Progenitor cell of endocrine pancreas (in vitro differentiated cells): Measurements from ENCODE around the gene TNN. TPM values are rescaled to one million over a fixed set of nuclear protein-coding genes. Genes with fewer than 3 reads are reported as not detected.

ENCODE experiments used
- DNase-seq: peaks from one replicate; pipeline ENCODE4 v3.0.0; 2021; ENCODE audit warnings: low spot score; ENCODE audit not compliant: unreplicated experiment
- H3K27ac Mint-ChIP-seq: 2 replicates; pipeline ENCODE4 v1.8.0; 2021; ENCODE audit warnings: mild to moderate bottlenecking, moderate library complexity, mixed read lengths
- H3K27me3 Mint-ChIP-seq: 2 replicates; pipeline ENCODE4 v1.8.0; 2021; ENCODE audit warnings: mixed read lengths
- H3K36me3 Mint-ChIP-seq: 2 replicates; pipeline ENCODE4 v1.8.0; 2022; ENCODE audit warnings: mixed read lengths; ENCODE audit not compliant: insufficient read depth
- H3K4me1 Mint-ChIP-seq: 2 replicates; pipeline ENCODE4 v1.8.0; 2021; ENCODE audit warnings: low read depth, mixed read lengths
- H3K4me3 Mint-ChIP-seq: 2 replicates; pipeline ENCODE4 v1.8.0; 2021; ENCODE audit warnings: low read depth, mild to moderate bottlenecking, moderate library complexity, mixed read lengths
- H3K9me3 Mint-ChIP-seq: 2 replicates; pipeline ENCODE4 v1.8.0; 2021; ENCODE audit warnings: low read depth, mixed read lengths
- total RNA-seq: library from RNA; stranded (reverse); gene quantifications from 2 replicates; pipeline ENCODE4 v1.2.1, GENCODE V29; 2021
- TF ChIP-seq, protein P1 (sequence below): fragments of 200-600 bp; sonication (generic); IDR thresholded peaks from one replicate; pipeline ENCODE4 v1.5.0; 2021; ENCODE audit warnings: antibody characterized with exemption, mild to moderate bottlenecking; ENCODE audit not compliant: unreplicated experiment

The TNN gene
- total RNA-seq, 1 donor from 2014 or later = 0.48 TPM

DNA sequence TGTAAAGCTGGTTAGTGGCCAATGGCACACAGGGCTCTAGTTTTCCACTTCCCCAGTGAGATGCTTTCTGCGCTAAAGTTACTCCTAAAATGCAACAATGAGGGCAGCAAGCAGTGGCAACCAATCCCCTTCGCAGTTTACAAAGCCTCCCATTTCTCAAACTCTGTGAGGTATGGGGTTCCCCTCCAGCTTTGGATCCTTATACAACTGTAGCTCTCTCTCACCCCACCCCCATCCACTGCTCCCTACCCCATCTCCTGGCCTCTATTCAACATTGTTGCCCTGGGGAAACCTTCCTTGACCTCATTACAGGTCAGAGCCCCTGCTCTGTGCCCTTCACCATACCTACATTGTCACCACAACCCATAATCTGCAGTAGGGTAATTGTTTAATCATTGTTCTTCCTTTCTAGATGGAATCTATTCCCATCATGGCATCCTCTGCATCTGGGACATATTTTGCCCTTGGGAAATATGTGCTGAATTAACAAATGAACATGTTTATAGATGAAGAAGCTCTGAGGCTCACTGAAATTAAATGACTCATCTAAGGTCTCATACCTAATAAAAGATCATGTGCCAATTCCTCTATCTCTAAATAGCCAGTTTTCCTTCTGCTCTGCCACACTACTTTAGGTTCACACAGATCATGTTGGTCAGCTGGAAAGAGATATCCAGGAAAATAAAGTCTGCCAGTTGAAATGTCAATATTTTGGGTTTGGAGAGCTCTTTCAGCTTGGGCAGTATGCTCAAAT is 112.4 kb downstream of the TNN start:
- no peaks in the 10 kb centered on the region for H3K4me1 Mint-ChIP-seq
- peaks cover 9% of the 10 kb centered on the region for H3K27me3 Mint-ChIP-seq

GRCh38 chr1:175182201-175182746 is 114.6 kb downstream of the TNN start:
- TF ChIP-seq, protein P1, sequence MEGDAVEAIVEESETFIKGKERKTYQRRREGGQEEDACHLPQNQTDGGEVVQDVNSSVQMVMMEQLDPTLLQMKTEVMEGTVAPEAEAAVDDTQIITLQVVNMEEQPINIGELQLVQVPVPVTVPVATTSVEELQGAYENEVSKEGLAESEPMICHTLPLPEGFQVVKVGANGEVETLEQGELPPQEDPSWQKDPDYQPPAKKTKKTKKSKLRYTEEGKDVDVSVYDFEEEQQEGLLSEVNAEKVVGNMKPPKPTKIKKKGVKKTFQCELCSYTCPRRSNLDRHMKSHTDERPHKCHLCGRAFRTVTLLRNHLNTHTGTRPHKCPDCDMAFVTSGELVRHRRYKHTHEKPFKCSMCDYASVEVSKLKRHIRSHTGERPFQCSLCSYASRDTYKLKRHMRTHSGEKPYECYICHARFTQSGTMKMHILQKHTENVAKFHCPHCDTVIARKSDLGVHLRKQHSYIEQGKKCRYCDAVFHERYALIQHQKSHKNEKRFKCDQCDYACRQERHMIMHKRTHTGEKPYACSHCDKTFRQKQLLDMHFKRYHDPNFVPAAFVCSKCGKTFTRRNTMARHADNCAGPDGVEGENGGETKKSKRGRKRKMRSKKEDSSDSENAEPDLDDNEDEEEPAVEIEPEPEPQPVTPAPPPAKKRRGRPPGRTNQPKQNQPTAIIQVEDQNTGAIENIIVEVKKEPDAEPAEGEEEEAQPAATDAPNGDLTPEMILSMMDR = no peak
- Mint-ChIP-seq H3K27ac (no peak overlapping the region), H3K36me3 (no peaks in the 10 kb centered on the region), H3K9me3 (no peaks in the 10 kb centered on the region), H3K27me3 (peaks cover 9% of the 10 kb centered on the region), H3K4me3 (no peak overlapping the region), H3K4me1 (no peaks in the 10 kb centered on the region)
- DNase-seq = no peak

More for the DNA sequence above, 112.4 kb downstream of the TNN start:
- Mint-ChIP-seq H3K36me3 (no peaks in the 10 kb centered on the region), H3K9me3 (no peaks in the 10 kb centered on the region), H3K4me3 (no peak overlapping the region), H3K27ac (no peak overlapping the region)
- DNase-seq = no peak
- TF ChIP-seq, protein P1 = no peak

- H3K27ac Mint-ChIP-seq = no peak overlapping the region
- H3K4me3 Mint-ChIP-seq = no peak overlapping the region
- no peaks in the 10 kb centered on the region for H3K4me1 Mint-ChIP-seq
- H3K9me3 Mint-ChIP-seq = no peaks in the 10 kb centered on the region
- DNase-seq = no peak
- H3K36me3 Mint-ChIP-seq = no peaks in the 10 kb centered on the region
- H3K27me3 Mint-ChIP-seq = peaks cover 9% of the 10 kb centered on the region
- TF ChIP-seq, protein P1 = no peak
Measured at GRCh38 chr1:175183586-175183985, 116.0 kb downstream of the TNN start.

DNA sequence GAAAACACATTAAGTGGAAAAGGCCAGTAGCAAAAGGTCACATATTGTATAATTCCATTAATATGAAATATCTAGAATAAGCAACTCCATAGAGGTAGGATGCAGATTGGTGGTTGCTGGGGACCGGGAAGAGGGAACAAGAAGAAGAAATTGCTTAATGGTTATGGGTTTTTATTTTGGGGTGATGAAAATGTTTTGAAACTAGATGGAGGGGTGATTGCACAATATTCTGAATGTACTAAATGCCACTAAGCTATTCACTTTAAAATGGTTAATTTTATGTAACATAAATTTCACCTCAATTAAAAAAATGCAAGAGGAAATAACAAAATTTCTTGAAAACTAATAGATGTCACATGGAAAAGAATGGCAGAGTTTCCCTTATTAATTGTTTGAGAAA is 118.3 kb downstream of the TNN start:
- Mint-ChIP-seq H3K27ac (no peak overlapping the region), H3K36me3 (no peaks in the 10 kb centered on the region), H3K9me3 (no peaks in the 10 kb centered on the region), H3K4me1 (no peaks in the 10 kb centered on the region), H3K4me3 (no peak overlapping the region), H3K27me3 (peaks cover 25% of the 10 kb centered on the region)
- TF ChIP-seq, protein P1 = no peak
- no peak for DNase-seq

GRCh38 chr1:175186433-175187160 is 119.0 kb downstream of the TNN start:
- Mint-ChIP-seq H3K4me3 (no peak overlapping the region), H3K4me1 (no peaks in the 10 kb centered on the region), H3K27ac (no peak overlapping the region), H3K9me3 (no peaks in the 10 kb centered on the region), H3K36me3 (no peaks in the 10 kb centered on the region), H3K27me3 (peaks cover 28% of the 10 kb centered on the region)
- TF ChIP-seq, protein P1 = no peak
- DNase-seq = no peak
